Neural progenitor cell (in vitro differentiated cells): ENCODE data around the gene CES2. TPM values are rescaled to one million over a fixed set of nuclear protein-coding genes. Genes with fewer than 3 reads are reported as not detected.

Experiments used
- DNase-seq: peaks from one replicate; pipeline ENCODE4 v3.0.0-alpha.2; 2016; ENCODE audit warnings: low spot score
- H2AFZ ChIP-seq: fragments of 200-600 bp; sonication (generic); replicated peaks from 2 replicates; pipeline ENCODE4 v1.6.1; 2016; ENCODE audit warnings: antibody characterized with exemption
- H3F3A ChIP-seq: fragments of 200-600 bp; sonication (generic); 2 replicates; pipeline ENCODE4 v1.6.1; 2016; ENCODE audit warnings: antibody characterized with exemption, low read depth
- H3K27ac ChIP-seq: fragments of 200-600 bp; sonication (generic); 2 replicates; pipeline ENCODE4 v1.5.1; 2016; ENCODE audit warnings: mild to moderate bottlenecking
- H3K27me3 ChIP-seq: fragments of 200-600 bp; sonication (generic); 2 replicates; pipeline ENCODE4 v1.6.1; 2016; ENCODE audit warnings: mild to moderate bottlenecking, moderate library complexity
- H3K36me3 ChIP-seq: fragments of 200-600 bp; sonication (generic); 2 replicates; pipeline ENCODE4 v1.5.1; 2016
- H3K4me1 ChIP-seq: fragments of 200-600 bp; sonication (generic); 2 replicates; pipeline ENCODE4 v1.6.1; 2016; ENCODE audit warnings: mixed run types
- H3K4me2 ChIP-seq: fragments of 200-600 bp; sonication (generic); 2 replicates; pipeline ENCODE4 v1.6.1; 2016
- H3K4me3 ChIP-seq: fragments of 200-600 bp; sonication (generic); 2 replicates; pipeline ENCODE4 v1.5.1; 2016
- H3K79me2 ChIP-seq: fragments of 200-600 bp; sonication (generic); 2 replicates; pipeline ENCODE4 v1.6.1; 2016; ENCODE audit warnings: low read depth
- H3K9ac ChIP-seq: fragments of 200-600 bp; sonication (generic); 2 replicates; pipeline ENCODE4 v1.6.1; 2016
- H3K9me3 ChIP-seq: fragments of 200-600 bp; sonication (generic); 2 replicates; pipeline ENCODE4 v1.5.1; 2016; ENCODE audit warnings: low read depth
- H4K20me1 ChIP-seq: fragments of 200-600 bp; sonication (generic); 2 replicates; pipeline ENCODE4 v1.6.1; 2016; ENCODE audit warnings: low read depth
- H3K27ac Mint-ChIP-seq: 3 replicates; pipeline ENCODE4 v1.8.0; 2021; ENCODE audit warnings: mixed read lengths
- H3K27me3 Mint-ChIP-seq: 2 replicates; pipeline ENCODE4 v1.8.0; 2022; ENCODE audit warnings: low read depth, mild to moderate bottlenecking, inconsistent platforms, moderate library complexity, mixed read lengths; ENCODE audit not compliant: insufficient read depth
- H3K36me3 Mint-ChIP-seq: 3 replicates; pipeline ENCODE4 v1.8.0; 2021; ENCODE audit warnings: mixed read lengths
- H3K4me1 Mint-ChIP-seq: 3 replicates; pipeline ENCODE4 v1.8.0; 2021; ENCODE audit warnings: mixed read lengths
- H3K4me3 Mint-ChIP-seq: 3 replicates; pipeline ENCODE4 v1.8.0; 2021; ENCODE audit warnings: mild to moderate bottlenecking, moderate library complexity, mixed read lengths
- H3K9me3 Mint-ChIP-seq: 3 replicates; pipeline ENCODE4 v1.8.0; 2020; ENCODE audit warnings: mixed read lengths
- CTCF ChIP-seq: fragments of 200-600 bp; sonication (generic); IDR thresholded peaks from 2 replicates; pipeline ENCODE4 v1.5.1; 2017; ENCODE audit warnings: antibody characterized with exemption, mild to moderate bottlenecking
- EZH2 ChIP-seq: fragments of 200-600 bp; sonication (generic); IDR thresholded peaks from 2 replicates; pipeline ENCODE4 v1.6.1; 2017; ENCODE audit warnings: antibody characterized with exemption, mild to moderate bottlenecking, moderate library complexity
- EZH2phosphoT487 ChIP-seq: fragments of 200-600 bp; sonication (generic); IDR thresholded peaks from 2 replicates; pipeline ENCODE4 v1.6.1; 2017; ENCODE audit warnings: antibody characterized with exemption
- total RNA-seq: library from RNA; depleted of rRNA; stranded (reverse); fragments of >200 nt; gene quantifications from 2 replicates; pipeline ENCODE4 v1.2.3, GENCODE V29; 2015; ENCODE audit warnings: low replicate concordance

CES2 gene
- total RNA-seq, 1 donor from 2014 or later: 11.1 TPM

- no peak overlapping the region for H3K27ac ChIP-seq
- H3K4me3 Mint-ChIP-seq: no peak overlapping the region
Measured at GRCh38 chr16:66899945-66900710, 35.2 kb upstream of the CES2 start.

GRCh38 chr16:66900721-66901441 lies 34.4 kb upstream of the CES2 start:
- H3K36me3 Mint-ChIP-seq: no peaks in the 10 kb centered on the region
- DNase-seq: no peak
- peak overlapping the region; percentile 46 for H3K27ac Mint-ChIP-seq
- TF ChIP-seq CTCF (no peak), EZH2phosphoT487 (no peak), EZH2 (no peak)
- no peaks in the 10 kb centered on the region for H4K20me1 ChIP-seq
- no peak overlapping the region for H3K9ac ChIP-seq
- H3K4me2 ChIP-seq: no peak overlapping the region
- no peaks in the 10 kb centered on the region for H3K4me1 ChIP-seq
- H3K27ac ChIP-seq: no peak overlapping the region
- H3K36me3 ChIP-seq: no peaks in the 10 kb centered on the region
- H3K9me3 Mint-ChIP-seq: no peaks in the 10 kb centered on the region
- no peaks in the 10 kb centered on the region for H3K9me3 ChIP-seq
- H3K4me3 Mint-ChIP-seq: peak overlapping the region; percentile 27
- peaks cover 32% of the 10 kb centered on the region for H3K4me1 Mint-ChIP-seq
- H3K27me3 ChIP-seq: no peaks in the 10 kb centered on the region
- no peak overlapping the region for H3K4me3 ChIP-seq
- no peaks in the 10 kb centered on the region for H3F3A ChIP-seq
- no peak overlapping the region for H2AFZ ChIP-seq
- H3K27me3 Mint-ChIP-seq: peaks cover 5% of the 10 kb centered on the region
- H3K79me2 ChIP-seq: no peaks in the 10 kb centered on the region

More at GRCh38 chr16:66899945-66900710, 35.2 kb upstream of the CES2 start:
- no peaks in the 10 kb centered on the region for H4K20me1 ChIP-seq
- H3K27me3 ChIP-seq: no peaks in the 10 kb centered on the region
- Mint-ChIP-seq H3K9me3 (no peaks in the 10 kb centered on the region), H3K4me1 (peaks cover 26% of the 10 kb centered on the region), H3K27me3 (peaks cover 9% of the 10 kb centered on the region), H3K36me3 (no peaks in the 10 kb centered on the region), H3K27ac (no peak overlapping the region)
- no peaks in the 10 kb centered on the region for H3K79me2 ChIP-seq
- H3K9ac ChIP-seq: peak overlapping the region; percentile 23
- H2AFZ ChIP-seq: no peak overlapping the region
- no peaks in the 10 kb centered on the region for H3F3A ChIP-seq
- no peak overlapping the region for H3K4me2 ChIP-seq
- no peak for TF ChIP-seq EZH2phosphoT487
- TF ChIP-seq CTCF: no peak
- no peak for TF ChIP-seq EZH2
- H3K36me3 ChIP-seq: no peaks in the 10 kb centered on the region
- H3K4me3 ChIP-seq: no peak overlapping the region
- H3K4me1 ChIP-seq: no peaks in the 10 kb centered on the region
- DNase-seq: peak; percentile 31
- H3K9me3 ChIP-seq: no peaks in the 10 kb centered on the region

GRCh38 chr16:66901626-66902025 lies 33.7 kb upstream of the CES2 start:
- H3K36me3 Mint-ChIP-seq: no peaks in the 10 kb centered on the region
- no peak overlapping the region for H3K9ac ChIP-seq
- no peak overlapping the region for H3K27ac Mint-ChIP-seq
- H3K4me2 ChIP-seq: no peak overlapping the region
- H3K9me3 ChIP-seq: no peaks in the 10 kb centered on the region
- H3K4me3 ChIP-seq: no peak overlapping the region
- H3K27ac ChIP-seq: no peak overlapping the region
- H3K4me1 ChIP-seq: no peaks in the 10 kb centered on the region
- H2AFZ ChIP-seq: no peak overlapping the region
- H3K79me2 ChIP-seq: no peaks in the 10 kb centered on the region
- peaks cover 38% of the 10 kb centered on the region for H3K4me1 Mint-ChIP-seq
- H3K27me3 Mint-ChIP-seq: peaks cover 5% of the 10 kb centered on the region
- H4K20me1 ChIP-seq: no peaks in the 10 kb centered on the region
- H3K9me3 Mint-ChIP-seq: no peaks in the 10 kb centered on the region
- no peaks in the 10 kb centered on the region for H3F3A ChIP-seq
- H3K27me3 ChIP-seq: no peaks in the 10 kb centered on the region
- TF ChIP-seq EZH2phosphoT487 (no peak), EZH2 (no peak), CTCF (no peak)
- no peaks in the 10 kb centered on the region for H3K36me3 ChIP-seq
- no peak overlapping the region for H3K4me3 Mint-ChIP-seq
- DNase-seq: no peak
